HG02938 (cell line): ENCODE results near the gene PDZD4.
"Not testable (repeated sequence)": the region's sequence is repeated elsewhere in the genome, so short reads cannot be mapped to it uniquely, and the experiment has no call there.

Experiments
- ATAC-seq: cut with Tn5 transposase; IDR thresholded peaks from one replicate; pipeline ENCODE4 v1.9.1; 2021; ENCODE audit warnings: mild to moderate bottlenecking, moderate library complexity; ENCODE audit not compliant: unreplicated experiment

Gene PDZD4

GRCh38 chrX:153845195-153845594 is 14.9 kb upstream of the PDZD4 start:
- no peak for ATAC-seq

GRCh38 chrX:153844509-153845082 is 14.3 kb upstream of the PDZD4 start:
- ATAC-seq = no peak

- ATAC-seq = no peak
Measured at GRCh38 chrX:153836921-153837320, 6.6 kb upstream of the PDZD4 start.

GRCh38 chrX:153832728-153833127 is 2.4 kb upstream of the PDZD4 start:
- no peak for ATAC-seq

GRCh38 chrX:153831429-153832150 is 1.2 kb upstream of the PDZD4 start:
- ATAC-seq = no peak

DNA sequence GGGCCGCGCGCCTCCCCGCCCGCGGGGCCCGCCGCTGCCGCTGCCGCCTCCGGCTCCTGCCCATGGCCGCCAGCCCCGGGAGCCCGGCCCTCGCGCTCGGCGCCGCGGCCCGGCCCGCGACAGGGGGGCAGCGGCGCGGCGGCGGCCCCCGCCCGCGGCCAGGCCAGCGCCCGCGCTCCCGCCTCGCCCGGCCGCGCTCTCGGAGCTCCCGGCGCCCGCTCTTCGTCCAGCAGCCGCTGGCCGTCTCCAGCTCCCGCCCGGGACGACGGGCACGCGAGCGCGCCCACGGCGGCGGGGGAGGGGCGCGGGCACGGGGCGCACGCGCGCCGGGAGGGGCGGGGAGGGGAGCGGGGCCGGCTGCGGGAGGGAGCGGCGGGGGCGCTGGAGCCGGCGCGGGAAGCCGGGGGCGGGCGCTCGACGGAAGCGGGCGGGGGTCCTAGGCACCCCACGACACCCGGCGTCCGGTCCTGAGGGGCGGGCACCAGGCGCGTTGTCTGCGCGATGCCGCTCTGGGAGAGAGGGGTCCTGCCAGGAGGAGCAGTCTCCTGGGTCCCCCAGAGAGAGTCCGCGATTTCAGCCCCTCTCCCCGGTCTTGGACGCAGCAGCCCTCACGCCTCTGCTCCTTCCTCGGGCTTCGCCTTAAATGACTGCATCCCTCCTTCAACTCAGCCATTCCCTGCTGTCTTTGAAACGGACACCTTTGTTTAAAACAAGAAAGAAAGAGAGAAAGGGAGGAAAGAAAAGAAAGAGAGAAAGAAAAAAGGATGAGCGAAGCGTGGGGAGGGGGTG is 490 bp upstream of the PDZD4 start:
- no peak for ATAC-seq

DNA sequence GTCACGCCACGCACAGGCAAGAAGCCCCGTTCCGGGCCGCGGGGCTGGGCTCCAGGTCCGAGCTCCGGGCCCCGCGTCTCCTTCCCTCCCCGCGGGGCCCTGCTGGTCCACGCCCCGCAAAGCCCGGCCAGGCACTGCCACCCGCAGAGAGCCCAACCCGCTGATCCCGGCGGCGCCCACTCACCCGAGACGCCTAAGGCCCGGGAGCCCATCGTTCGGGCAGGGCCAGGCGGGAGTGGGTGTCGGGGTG is 870 bp downstream of the PDZD4 start:
- no peak for ATAC-seq

- no peak for ATAC-seq
Measured at GRCh38 chrX:153828723-153829548, 1.4 kb downstream of the PDZD4 start.

DNA sequence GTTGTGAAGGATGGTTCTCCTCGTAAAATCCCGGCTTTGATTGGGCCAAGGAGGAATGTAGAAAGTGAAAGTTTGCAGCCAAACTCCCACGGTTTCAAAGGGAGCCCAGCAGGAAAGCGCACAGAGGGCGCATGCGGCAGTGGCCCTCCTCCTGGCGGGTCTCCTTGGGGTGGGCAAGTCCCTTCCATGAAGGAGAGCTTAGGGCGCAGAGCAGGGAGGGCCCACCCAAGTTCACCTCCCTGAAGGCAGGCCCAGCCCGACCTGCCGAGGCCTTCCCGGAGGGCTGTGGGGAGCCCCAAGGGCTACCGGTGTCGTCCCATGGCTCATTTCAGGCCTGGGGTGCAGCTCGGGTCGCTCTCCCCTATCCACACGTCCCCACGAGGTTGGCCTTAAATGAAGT is 2.0 kb downstream of the PDZD4 start:
- no peak for ATAC-seq

- no peak for ATAC-seq
Measured at GRCh38 chrX:153827903-153828302, 2.4 kb downstream of the PDZD4 start.

DNA sequence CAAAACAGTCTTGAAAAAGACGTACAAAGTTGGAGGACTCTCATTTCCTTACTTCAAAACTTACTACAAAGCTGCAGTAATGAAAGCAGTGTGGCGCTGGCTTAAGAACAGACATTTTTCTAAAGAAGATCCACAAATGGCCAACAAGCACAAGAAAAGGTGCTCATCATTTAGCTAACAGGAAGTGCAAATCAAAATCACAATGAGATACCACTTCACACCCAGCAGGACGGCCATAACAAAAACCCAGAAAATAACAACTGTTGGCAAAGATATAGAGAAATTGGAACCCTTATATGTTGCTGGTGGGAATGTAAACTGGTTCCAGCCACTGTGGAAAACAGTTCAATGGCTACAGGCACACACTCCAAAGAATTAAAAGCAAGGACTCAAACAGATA is 3.3 kb downstream of the PDZD4 start:
- no peak for ATAC-seq

DNA sequence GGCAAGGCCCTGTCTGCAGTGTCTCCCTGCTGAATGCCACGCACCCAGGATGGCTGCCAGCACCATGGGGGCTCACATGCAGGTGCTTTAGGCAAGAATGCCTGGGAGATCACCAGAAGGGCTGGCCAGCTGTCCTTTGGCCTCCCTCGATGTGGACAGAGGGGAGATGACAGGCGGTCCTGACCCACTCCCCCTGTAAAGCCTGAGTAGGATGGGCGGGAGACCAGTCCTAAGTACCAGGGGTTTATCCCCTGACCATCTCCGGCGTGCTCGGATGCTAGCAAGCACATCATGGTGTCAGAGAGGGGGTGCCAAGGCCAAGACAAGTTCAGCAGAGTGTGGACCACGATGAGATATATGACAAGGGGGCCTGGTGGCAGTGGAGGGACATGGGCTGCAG is 5.3 kb downstream of the PDZD4 start:
- ATAC-seq = no peak

- no peak for ATAC-seq
Measured at GRCh38 chrX:153824348-153824747, 6.0 kb downstream of the PDZD4 start.

GRCh38 chrX:153821066-153821465 is 9.3 kb downstream of the PDZD4 start:
- ATAC-seq = no peak

DNA sequence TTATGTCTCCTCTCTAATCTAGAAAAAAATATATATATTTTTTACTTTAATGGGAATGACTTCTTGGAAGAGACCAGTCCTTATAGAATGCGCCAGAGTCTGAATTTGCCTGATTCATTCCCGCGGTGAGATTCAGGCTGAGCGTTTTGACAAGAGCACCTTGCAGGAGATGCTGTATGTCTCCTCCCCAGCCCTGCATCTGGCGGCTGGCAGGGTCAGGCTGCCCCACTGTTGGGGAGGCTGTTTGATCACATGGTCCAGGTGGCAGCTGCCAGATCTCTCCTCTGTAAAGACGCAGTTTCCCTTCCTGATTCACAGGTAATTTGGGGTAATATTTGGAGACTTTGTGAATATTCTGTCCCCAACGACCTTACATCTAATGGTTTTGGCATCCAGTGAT is 9.7 kb downstream of the PDZD4 start:
- no peak for ATAC-seq

- ATAC-seq = no peak
Measured at GRCh38 chrX:153819384-153820040, 10.8 kb downstream of the PDZD4 start.

- no peak for ATAC-seq
Measured at GRCh38 chrX:153818571-153819383, 11.6 kb downstream of the PDZD4 start.

DNA sequence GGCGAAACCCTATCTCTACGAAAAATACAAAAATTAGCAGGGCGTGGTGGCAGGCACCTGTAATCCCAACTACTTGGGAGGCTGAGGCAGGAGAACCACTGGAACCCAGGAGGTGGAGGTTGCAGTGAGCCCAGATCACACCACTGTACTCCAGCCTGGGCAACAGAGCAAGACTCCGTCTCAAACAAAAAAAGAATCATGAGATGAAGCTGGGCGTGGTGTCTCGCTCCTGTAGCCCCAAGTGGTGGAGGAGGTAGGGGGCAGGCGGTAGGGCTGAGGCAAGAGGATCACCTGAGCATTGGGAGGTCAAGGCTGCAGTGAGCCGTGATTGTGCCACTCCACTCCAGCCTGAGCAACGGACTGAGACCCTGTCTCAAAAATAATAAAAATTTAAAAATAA is 12.3 kb downstream of the PDZD4 start:
- ATAC-seq = not testable (repeated sequence)

DNA sequence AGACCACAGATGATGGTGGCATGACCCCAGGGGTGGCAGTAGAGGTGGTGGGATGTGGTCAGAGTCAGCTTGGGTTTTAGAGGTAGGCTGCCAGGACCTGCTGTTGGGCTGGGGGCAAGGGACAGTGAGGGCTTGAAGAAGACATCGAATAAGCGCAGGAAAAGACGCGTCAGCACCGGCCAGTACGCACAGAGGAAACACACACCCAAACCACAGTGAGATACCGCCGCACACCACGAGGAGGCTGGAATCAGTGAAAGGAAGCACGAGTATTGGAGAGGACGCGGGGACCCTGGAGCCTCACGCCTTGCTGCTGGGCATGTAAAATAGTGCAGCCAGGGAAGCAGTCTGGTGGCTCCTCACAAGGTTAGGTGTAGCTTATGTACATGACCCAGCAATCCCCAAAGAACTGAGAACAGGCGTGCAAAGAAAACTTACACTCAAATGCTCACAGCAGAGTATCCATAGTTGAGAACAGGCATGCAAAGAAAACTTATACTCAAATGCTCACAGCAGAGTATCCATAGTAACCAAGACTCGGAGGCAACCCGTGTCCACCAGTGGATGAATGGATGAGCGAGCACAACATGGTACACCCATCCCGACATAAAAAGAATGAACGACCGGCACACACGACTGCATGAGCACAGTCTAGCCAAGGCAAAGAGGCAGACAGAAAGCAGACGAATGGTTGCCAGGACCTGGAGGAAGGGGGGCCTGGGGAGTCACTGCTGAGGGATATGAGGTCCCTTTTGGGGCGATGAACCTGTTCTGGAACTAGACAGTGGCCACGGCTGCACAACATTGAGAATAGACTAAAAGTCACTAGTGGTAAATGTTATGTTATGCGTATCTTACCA is 13.3 kb downstream of the PDZD4 start:
- ATAC-seq = no peak
